Measurements from ENCODE around the gene NLRP11.

- TF ChIP-seq NFIC (IDR thresholded peaks at IDR 0.05) (no peak), TAF1 (IDR thresholded peaks at IDR 0.05; ENCODE audit: low read depth) (no peak)
Measured at GRCh38 chr19:55867101-55867500, 35.3 kb upstream of the NLRP11 start.

Data from Ishikawa (cell line).